Lower lobe of right lung (tissue), 2 donors: ENCODE data around the gene VAMP4. TPM values are rescaled to one million over a fixed set of nuclear protein-coding genes. Genes with fewer than 3 reads are reported as not detected.

ENCODE experiments used
- ATAC-seq, 2 donors: fragments of 200-7000 bp; cut with Tn5 transposase; one replicate each; pipeline ENCODE4 v1.9.1; 2020 to 2022; ENCODE audit warnings: mild to moderate bottlenecking in 2 of 2, moderate library complexity in 2 of 2
- DNase-seq: peaks from one replicate; pipeline ENCODE4 v3.0.0-alpha.2; 2020
- H3K27ac ChIP-seq: fragments of 200-600 bp; one replicate; pipeline ENCODE4 v1.8.0; 2022
- H3K27me3 ChIP-seq: fragments of 200-600 bp; one replicate; pipeline ENCODE4 v1.8.0; 2022; ENCODE audit warnings: low read depth
- H3K36me3 ChIP-seq: fragments of 200-600 bp; one replicate; pipeline ENCODE4 v1.8.0; 2022; ENCODE audit warnings: mild to moderate bottlenecking
- H3K4me1 ChIP-seq: fragments of 200-600 bp; one replicate; pipeline ENCODE4 v1.8.0; 2022
- H3K4me3 ChIP-seq: fragments of 200-600 bp; one replicate; pipeline ENCODE4 v1.8.0; 2022; ENCODE audit warnings: mild to moderate bottlenecking
- H3K9me3 ChIP-seq: fragments of 200-600 bp; one replicate; pipeline ENCODE4 v1.8.0; 2022
- CTCF ChIP-seq: fragments of 200-600 bp; IDR thresholded peaks from one replicate; pipeline ENCODE4 v1.8.0; 2022; ENCODE audit warnings: antibody characterized with exemption, mild to moderate bottlenecking
- intact Hi-C: fragments of 100-400 bp; cut with DNase I; formaldehyde crosslinking; loops from one replicate; pipeline ENCODE4 v1.11.0; 2022
- total RNA-seq: library from RNA; stranded (reverse); fragmentation: NEBNext Ultra II Directional; extraction: Animal tissue kit (Norgen Biotek cat#: 25700); gene quantifications from one replicate; pipeline ENCODE4 v1.2.1, GENCODE V29; 2021
- donor health status: DM: no; HTN: yes; CAD: no; lungs with severe emphysema.

The VAMP4 gene
- total RNA-seq, 1 donor from 2014 or later = 18.8 TPM

- Histone ChIP-seq H3K9me3 (no peaks in the 10 kb centered on the region), H3K4me3 (peak overlapping the region; percentile 23), H3K4me1 (peaks cover 26% of the 10 kb centered on the region), H3K27ac (peak overlapping the region; percentile 79), H3K36me3 (no peaks in the 10 kb centered on the region), H3K27me3 (no peaks in the 10 kb centered on the region)
- peak; percentile 64 for DNase-seq
- intact Hi-C loops = no loop called here
- peak; percentile 61 to 72 for ATAC-seq
- peak; percentile 71 for TF ChIP-seq CTCF
These were observed 86.7 kb downstream of the VAMP4 start for GRCh38 chr1:171654942-171655745.

DNA sequence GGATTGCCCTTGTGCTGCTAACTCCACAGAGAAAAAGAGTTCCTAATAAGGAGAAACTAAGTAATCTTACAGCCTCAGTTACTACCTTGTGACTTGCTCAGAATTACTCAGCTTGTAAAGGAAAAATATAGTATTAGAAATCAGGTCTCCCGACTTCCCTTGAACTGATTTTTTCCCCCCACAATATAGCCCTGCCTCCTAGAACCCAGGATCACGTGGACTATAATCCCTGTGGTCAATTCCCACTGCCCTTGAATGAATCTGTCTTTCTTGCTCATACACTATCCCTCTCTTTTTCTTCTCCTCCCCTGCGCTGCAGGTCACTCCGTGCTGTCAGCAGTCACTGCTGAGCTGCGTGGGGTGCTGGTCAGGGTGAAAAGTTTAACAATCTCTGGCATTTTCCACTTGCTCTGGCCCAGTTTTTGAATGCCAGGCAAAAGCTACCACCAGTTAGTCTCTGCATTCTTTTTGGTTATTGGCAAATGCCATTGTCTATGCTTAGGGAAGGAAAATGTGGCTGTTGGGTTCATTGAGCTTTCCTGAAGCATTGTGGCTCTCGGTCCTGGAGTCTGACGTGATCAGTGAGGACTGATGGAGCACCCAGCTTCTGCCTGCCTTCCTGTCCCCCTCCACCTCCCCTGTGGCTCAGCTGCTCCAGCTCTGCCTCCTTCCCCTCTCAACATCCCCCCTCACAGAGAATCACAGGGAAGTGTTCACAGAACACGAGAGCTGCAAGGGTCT, 87.5 kb downstream of the VAMP4 start:
- Histone ChIP-seq H3K4me1 (peaks cover 26% of the 10 kb centered on the region), H3K9me3 (no peaks in the 10 kb centered on the region), H3K36me3 (no peaks in the 10 kb centered on the region), H3K27ac (peak overlapping the region; percentile 79), H3K4me3 (no peak overlapping the region), H3K27me3 (no peaks in the 10 kb centered on the region)
- TF ChIP-seq CTCF = no peak
- DNase-seq (no peak), ATAC-seq (peak; percentile 34 to 35)
- intact Hi-C loops = no loop called here

- no peak for DNase-seq
- Histone ChIP-seq H3K9me3 (no peaks in the 10 kb centered on the region), H3K27ac (peak overlapping the region; percentile 79), H3K27me3 (no peaks in the 10 kb centered on the region), H3K4me3 (no peak overlapping the region), H3K36me3 (no peaks in the 10 kb centered on the region), H3K4me1 (peaks cover 26% of the 10 kb centered on the region)
- intact Hi-C loops = no loop called here
- no peak for ATAC-seq
- TF ChIP-seq CTCF = no peak
These were observed 88.1 kb downstream of the VAMP4 start for GRCh38 chr1:171653796-171654195.

DNA sequence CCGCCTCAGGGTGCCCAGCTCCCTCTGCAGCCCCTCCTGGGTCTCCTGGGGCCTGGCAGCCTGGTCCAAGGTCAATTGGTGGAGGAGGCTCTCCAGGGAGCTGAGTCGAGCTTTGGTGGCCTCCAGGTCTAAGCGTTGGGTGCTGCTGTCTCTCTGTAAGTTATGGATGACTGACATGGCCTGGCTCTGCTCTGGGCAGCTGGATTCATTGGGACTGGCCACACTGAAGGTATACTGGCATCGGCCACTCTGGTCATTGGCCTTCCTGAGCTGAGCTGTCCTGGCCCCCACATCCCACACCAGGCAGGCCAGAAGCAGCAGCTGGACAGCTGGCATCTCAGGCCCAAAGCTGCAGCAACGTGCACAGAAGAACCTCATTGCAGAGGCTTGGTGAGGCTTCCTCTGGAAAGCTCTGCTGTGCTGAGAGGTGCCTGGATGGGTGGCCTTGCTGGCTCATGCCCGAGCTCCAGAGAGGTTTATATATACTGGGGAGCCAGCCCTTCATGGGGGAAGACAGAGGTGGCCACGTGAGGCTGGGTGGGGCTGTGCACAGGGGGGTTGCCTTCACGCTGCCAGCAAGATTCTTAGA, 89.5 kb downstream of the VAMP4 start, which contains the start of gene MYOC:
Gene MYOC (minus strand): TSS at position 455 of the 589 bp plus-strand sequence. CDS start 77 bp downstream, at position 378.
- intact Hi-C loops = no loop called here
- no peaks in the 10 kb centered on the region for H3K9me3 ChIP-seq
- DNase-seq (no peak), ATAC-seq (no peak)
- H3K27me3 ChIP-seq = no peaks in the 10 kb centered on the region
- TF ChIP-seq CTCF = no peak
- peaks cover 26% of the 10 kb centered on the region for H3K4me1 ChIP-seq
- no peak within 1 kb of the TSS for H3K4me3 ChIP-seq
- peak within 1 kb of the TSS; percentile 79 for H3K27ac ChIP-seq
- H3K36me3 ChIP-seq = no peaks in the 10 kb centered on the region

Other genes starting within 250 kb of the VAMP4 start
- 0.18 TPM for gene MYOCOS, start 119.8 kb downstream of the VAMP4 start, total RNA-seq
- gene MYOC, start 89.4 kb downstream of the VAMP4 start, total RNA-seq = 3.2 TPM
- gene METTL13, start 39.6 kb upstream of the VAMP4 start, total RNA-seq = 25.1 TPM
- gene DNM3, start 99.4 kb upstream of the VAMP4 start, total RNA-seq = 12.4 TPM